A549 (cell line): Measurements from ENCODE around the gene AMER2. TPM values are rescaled to one million over a fixed set of nuclear protein-coding genes. Genes with fewer than 3 reads are reported as not detected.

ENCODE experiments used
- ATAC-seq, 2 experiments: fragments of 200-7000 bp in 1 of 2; fragments of >200 bp in 1 of 2; cut with Nextera tagmentation in 1 of 2; cut with Tn5 transposase in 1 of 2; 3 replicates each; pipeline versions ENCODE4 v1.8.0 to v1.9.1; 2018 to 2020; ENCODE audit warnings: mild to moderate bottlenecking in 1 of 2, moderate library complexity in 1 of 2
- CTCF ChIA-PET: fragments of 300-600 bp; sonication (Branson Sonifier 250); formaldehyde crosslinking; extraction: SDS; loops from one replicate; lab custom pipeline; 2021; ENCODE audit warnings: antibody characterized with exemption, inconsistent platforms; lab: Yijun Ruan, JAX
- POLR2A ChIA-PET: fragments of 350-600 bp; formaldehyde crosslinking; extraction: SDS; loops from one replicate; lab custom pipeline; 2021; ENCODE audit warnings: antibody characterized with exemption, inconsistent platforms; lab: Yijun Ruan, JAX
- DNase-seq, 2 experiments: peaks; one replicate each; pipeline versions ENCODE4 v3.0.0 to v3.0.0-alpha.2; 2011 to 2016; ENCODE audit warnings: low read depth in 1 of 2, low spot score in 1 of 2
- FAIRE-seq: peaks from 2 replicates; lab custom pipeline; 2011; peaks lifted over from hg19 to GRCh38; lab: Jason Lieb, UNC
- H3K27ac ChIP-seq, 2 experiments: fragments of >200 bp; sonication (Bioruptor Twin); formaldehyde crosslinking; 3 replicates each; pipeline ENCODE4 v1.5.1; 2016 to 2017
- H3K4me1 ChIP-seq: fragments of >200 bp; sonication (Bioruptor Twin); formaldehyde crosslinking; 3 replicates; pipeline ENCODE4 v1.6.1; 2016
- H3K4me2 ChIP-seq: fragments of >200 bp; sonication (Bioruptor Twin); formaldehyde crosslinking; 3 replicates; pipeline ENCODE4 v1.6.1; 2016
- H3K4me3 ChIP-seq: fragments of >200 bp; sonication (Bioruptor Twin); formaldehyde crosslinking; 3 replicates; pipeline ENCODE4 v1.5.1; 2016
- H3K9me3 ChIP-seq: fragments of >200 bp; sonication (Bioruptor Twin); formaldehyde crosslinking; 3 replicates; pipeline ENCODE4 v1.6.1; 2016
- ATOH8 ChIP-seq: fragments of 250-450 bp; sonication (Bioruptor Pico); IDR thresholded peaks from 2 replicates; pipeline ENCODE4 v1.5.0; 2020; ENCODE audit warnings: low read depth, mild to moderate bottlenecking, moderate library complexity
- BCL3 ChIP-seq: fragments of >200 bp; sonication (Bioruptor Twin); formaldehyde crosslinking; IDR thresholded peaks from 3 replicates; pipeline ENCODE4 v1.6.1; 2016
- CBX2 ChIP-seq: fragments of 200-600 bp; sonication (generic); IDR thresholded peaks from 2 replicates; pipeline ENCODE4 v1.6.1; 2016; ENCODE audit warnings: low read depth, mild to moderate bottlenecking, borderline replicate concordance
- CEBPB ChIP-seq, 2 experiments: fragments of >200 bp in 1 of 2; sonication (Bioruptor Twin) in 1 of 2; formaldehyde crosslinking in 1 of 2; IDR thresholded peaks; 2 replicates each; pipeline ENCODE4 v1.6.1; 2012 to 2016
- CHD2 ChIP-seq: fragments of 150-350 bp; IDR thresholded peaks from 2 replicates; pipeline ENCODE4 v1.6.1; 2014; ENCODE audit warnings: low read length; ENCODE audit not compliant: partially characterized antibody
- CHD4 ChIP-seq: fragments of 200-600 bp; sonication (generic); IDR thresholded peaks from 2 replicates; pipeline ENCODE4 v1.6.1; 2016; ENCODE audit warnings: antibody characterized with exemption, mild to moderate bottlenecking, borderline replicate concordance
- CTCF ChIP-seq: fragments of >200 bp; sonication (Bioruptor Twin); formaldehyde crosslinking; IDR thresholded peaks from 3 replicates; pipeline ENCODE4 v1.5.1; 2016
- E2F6 ChIP-seq: IDR thresholded peaks from 2 replicates; pipeline ENCODE4 v1.6.1; 2012; ENCODE audit warnings: low read depth, borderline replicate concordance
- EHF ChIP-seq: fragments of 250-450 bp; sonication (Bioruptor Pico); IDR thresholded peaks from 2 replicates; pipeline ENCODE4 v1.5.0; 2020; ENCODE audit warnings: mild to moderate bottlenecking
- EHMT2 ChIP-seq: fragments of 200-600 bp; sonication (generic); IDR thresholded peaks from 2 replicates; pipeline ENCODE4 v1.6.1; 2016; ENCODE audit warnings: antibody characterized with exemption, low read depth, mild to moderate bottlenecking, moderate library complexity
- EP300 ChIP-seq, 2 experiments: fragments of >200 bp; sonication (Bioruptor Twin); formaldehyde crosslinking; IDR thresholded peaks; 2 replicates in 1 of 2; 3 replicates in 1 of 2; pipeline ENCODE4 v1.6.1; 2016 to 2017
- FOSL2 ChIP-seq, 2 experiments: fragments of 450-650 bp in 1 of 2; fragments of >200 bp in 1 of 2; sonication (Bioruptor Twin) in 1 of 2; formaldehyde crosslinking; IDR thresholded peaks; 2 replicates each; pipeline versions ENCODE4 v1.5.0 to v1.6.1; 2016 to 2020; ENCODE audit warnings: mild to moderate bottlenecking in 1 of 2, moderate library complexity in 1 of 2
- FOXS1 ChIP-seq: fragments of 250-450 bp; sonication (Bioruptor Pico); IDR thresholded peaks from 2 replicates; pipeline ENCODE4 v1.5.0; 2020; ENCODE audit warnings: mild to moderate bottlenecking, moderate library complexity
- HMGXB4 ChIP-seq: fragments of 250-450 bp; sonication (Bioruptor Pico); IDR thresholded peaks from 2 replicates; pipeline ENCODE4 v1.5.0; 2021; ENCODE audit warnings: mild to moderate bottlenecking, moderate library complexity, borderline replicate concordance
- HOXB5 ChIP-seq: fragments of 250-450 bp; sonication (Bioruptor Pico); IDR thresholded peaks from 2 replicates; pipeline ENCODE4 v1.5.0; 2020; ENCODE audit warnings: mild to moderate bottlenecking, moderate library complexity
- JUN ChIP-seq, 2 experiments: fragments of >200 bp; sonication (Bioruptor Twin); formaldehyde crosslinking; IDR thresholded peaks; 2 replicates in 1 of 2; 3 replicates in 1 of 2; pipeline ENCODE4 v1.6.1; 2016 to 2017
- JUNB ChIP-seq: fragments of >200 bp; sonication (Bioruptor Twin); formaldehyde crosslinking; IDR thresholded peaks from 2 replicates; pipeline ENCODE4 v1.6.1; 2016
- KDM1A ChIP-seq: fragments of 200-600 bp; sonication (generic); IDR thresholded peaks from 2 replicates; pipeline ENCODE4 v1.6.1; 2016; ENCODE audit warnings: low read depth, mild to moderate bottlenecking
- MYC ChIP-seq: IDR thresholded peaks from 2 replicates; pipeline ENCODE4 v1.6.1; 2012; ENCODE audit warnings: mild to moderate bottlenecking, inconsistent platforms, low read length, improper control_type of control experiment, borderline replicate concordance
- NFE2L2 ChIP-seq: fragments of 150-350 bp; conservative IDR thresholded peaks from 2 replicates; pipeline ENCODE4 v1.6.1; 2014; ENCODE audit warnings: low read length
- NPAS2 ChIP-seq: fragments of 250-450 bp; sonication (Bioruptor Pico); IDR thresholded peaks from 2 replicates; pipeline ENCODE4 v1.8.0; 2022; ENCODE audit warnings: mild to moderate bottlenecking, moderate library complexity, borderline replicate concordance
- NR3C1 ChIP-seq: fragments of >200 bp; sonication (Bioruptor Twin); formaldehyde crosslinking; IDR thresholded peaks from 3 replicates; pipeline ENCODE4 v1.6.1; 2017
- PHF8 ChIP-seq: fragments of 200-600 bp; sonication (generic); IDR thresholded peaks from 2 replicates; pipeline ENCODE4 v1.6.1; 2016; ENCODE audit warnings: low read depth, mild to moderate bottlenecking, antibody characterized with exemption, moderate library complexity, borderline replicate concordance
- RAD21 ChIP-seq, 2 experiments: fragments of >200 bp in 1 of 2; sonication (Bioruptor Twin) in 1 of 2; formaldehyde crosslinking in 1 of 2; IDR thresholded peaks in 1 of 2; conservative IDR thresholded peaks in 1 of 2; 2 replicates in 1 of 2; 3 replicates in 1 of 2; pipeline ENCODE4 v1.6.1; 2012 to 2018; ENCODE audit warnings: inconsistent platforms in 1 of 2
- RARB ChIP-seq: fragments of 250-450 bp; sonication (Bioruptor Pico); IDR thresholded peaks from 2 replicates; pipeline ENCODE4 v1.8.0; 2021; ENCODE audit warnings: mild to moderate bottlenecking, moderate library complexity
- SMC3 ChIP-seq: fragments of >200 bp; sonication (Bioruptor Twin); formaldehyde crosslinking; IDR thresholded peaks from 3 replicates; pipeline ENCODE4 v1.6.1; 2018; ENCODE audit warnings: inconsistent platforms
- SREBF2 ChIP-seq: fragments of 450-650 bp; IDR thresholded peaks from 2 replicates; pipeline ENCODE4 v1.6.1; 2014; ENCODE audit warnings: mild to moderate bottlenecking, moderate library complexity
- ZC3H11A ChIP-seq: fragments of 450-650 bp; IDR thresholded peaks from 2 replicates; pipeline ENCODE4 v1.6.1; 2014; ENCODE audit warnings: antibody characterized with exemption, mild to moderate bottlenecking
- ZFP36 ChIP-seq: fragments of 450-650 bp; IDR thresholded peaks from 2 replicates; pipeline ENCODE4 v1.6.1; 2014; ENCODE audit warnings: borderline replicate concordance; ENCODE audit not compliant: partially characterized antibody
- WGBS: methylation state at CpG from one replicate; pipeline ENCODE4 v1.1.6; 2017; ENCODE audit errors: missing lambda C conversion rate; 5-methylcytosine and 5-hydroxymethylcytosine counted together
- polyA plus RNA-seq, 4 experiments: library from polyadenylated mRNA; depleted of rRNA in 3 of 4; stranded (reverse); fragments of >200 nt; fragmentation: RNase III in 1 of 4; extraction: RNeasy Plus Mini Kit Qiagen cat#74134 plus additional on column Dnase treatment in 1 of 4; gene quantifications; 2 replicates in 3 of 4; 3 replicates in 1 of 4; pipeline ENCODE4 v1.2.3, GENCODE V29; 2011 to 2017

Gene AMER2
- polyA plus RNA-seq, 2 of the 4 experiments (the other 2 are of a cell fraction), result not detected

- TF ChIP-seq RARB (CRISPR knock-in tag) (no peak), BCL3 (no peak), MYC (no peak), JUNB (no peak), EHF (no peak), NR3C1 (no peak), RAD21 (conservative IDR thresholded peaks at IDR 0.05 in 1 of 2, IDR thresholded peaks at IDR 0.05 in 1 of 2) (no peak), EHMT2 (no peak), ZC3H11A (no peak), CHD4 (no peak), KDM1A (no peak), JUN (IDR thresholded peaks at IDR 0.05) (no peak), ATOH8 (no peak), E2F6 (no peak), FOSL2 (IDR thresholded peaks at IDR 0.05) (no peak), FOSL2 (CRISPR knock-in tag; IDR thresholded peaks at IDR 0.05) (no peak), HMGXB4 (no peak), FOXS1 (CRISPR knock-in tag) (no peak), PHF8 (no peak), CTCF (no peak), SREBF2 (no peak)
- ChIA-PET CTCF (no interaction called here), POLR2A (no interaction called here)
- 73% methylated on average over 26 of the region's 37 CpGs for WGBS
- DNase-seq (no peak), ATAC-seq (no peak), FAIRE-seq (no peak)
- Histone ChIP-seq H3K9me3 (no peaks in the 10 kb centered on the region), H3K4me2 (no peak overlapping the region), H3K4me3 (no peak overlapping the region), H3K27ac (no peak overlapping the region), H3K4me1 (no peaks in the 10 kb centered on the region)
Measured at GRCh38 chr13:25169951-25170553, 2.0 kb downstream of the AMER2 start.

- H3K4me1 ChIP-seq, result no peaks in the 10 kb centered on the region
- ChIA-PET CTCF (no interaction called here), POLR2A (no interaction called here)
- TF ChIP-seq SREBF2, result no peak
- TF ChIP-seq CBX2, result no peak
- TF ChIP-seq NFE2L2, result no peak
- TF ChIP-seq SMC3, result no peak
- no peak for TF ChIP-seq CEBPB (IDR thresholded peaks at IDR 0.05)
- no peak for TF ChIP-seq EP300 (IDR thresholded peaks at IDR 0.05)
- TF ChIP-seq E2F6, result no peak
- no peak for TF ChIP-seq EHF
- TF ChIP-seq MYC, result no peak
- no peak for TF ChIP-seq HOXB5 (CRISPR knock-in tag)
- no peak for TF ChIP-seq CHD2
- no peak for TF ChIP-seq ZFP36
- TF ChIP-seq NPAS2 (CRISPR knock-in tag), result no peak
- TF ChIP-seq FOSL2 (IDR thresholded peaks at IDR 0.05), result no peak
- no peak for TF ChIP-seq FOSL2 (CRISPR knock-in tag; IDR thresholded peaks at IDR 0.05)
- TF ChIP-seq NR3C1, result no peak
- no peak for TF ChIP-seq ZC3H11A
- no peak for FAIRE-seq
- no peak overlapping the region for H3K4me3 ChIP-seq
- no peak for ATAC-seq
- H3K4me2 ChIP-seq, result no peak overlapping the region
- no peaks in the 10 kb centered on the region for H3K9me3 ChIP-seq
- 49% methylated on average over 7 of the region's 12 CpGs for WGBS
- no peak for DNase-seq
- no peak overlapping the region for H3K27ac ChIP-seq
Measured at GRCh38 chr13:25169356-25169755, 2.7 kb downstream of the AMER2 start.
